H1 (cell line): Measurements from ENCODE around the gene STEAP1. TPM values are rescaled to one million over a fixed set of nuclear protein-coding genes. Genes with fewer than 3 reads are reported as not detected.

Source experiments
- CTCF ChIA-PET: fragments of 300-600 bp; sonication (Branson Sonifier 250); formaldehyde crosslinking; loops from one replicate; lab custom pipeline; 2021; ENCODE audit not compliant: partially characterized antibody; lab: Charles Lee
- POLR2A ChIA-PET: fragments of 300-600 bp; sonication (Branson Sonifier 250); formaldehyde crosslinking; loops from one replicate; lab custom pipeline; 2021; ENCODE audit warnings: inconsistent platforms; ENCODE audit not compliant: partially characterized antibody; lab: Charles Lee
- DNase-seq, 2 experiments: peaks; one replicate each; pipeline versions ENCODE4 v3.0.0 to v3.0.0-alpha.2; 2010 to 2022; ENCODE audit warnings: low spot score in 2 of 2, low read depth in 1 of 2, mixed read lengths in 1 of 2
- FAIRE-seq: peaks from 2 replicates; lab custom pipeline; 2011; peaks lifted over from hg19 to GRCh38; lab: Jason Lieb, UNC
- H2AFZ ChIP-seq: 2 replicates; pipeline ENCODE4 v1.8.1; 2012; ENCODE audit warnings: low read length, inconsistent platforms
- H2AK5ac ChIP-seq: 2 replicates; pipeline ENCODE4 v1.6.1; 2013; ENCODE audit warnings: low read depth, low read length
- H2BK120ac ChIP-seq: replicated peaks from 2 replicates; pipeline ENCODE3; 2013; ENCODE audit warnings: low read depth, low read length, inconsistent platforms
- H2BK12ac ChIP-seq: 2 replicates; pipeline ENCODE4 v1.6.1; 2013; ENCODE audit warnings: low read depth, low read length
- H2BK15ac ChIP-seq: 2 replicates; pipeline ENCODE4 v1.6.1; 2013; ENCODE audit warnings: low read length
- H2BK20ac ChIP-seq: 2 replicates; pipeline ENCODE4 v1.6.1; 2013; ENCODE audit warnings: low read length
- H2BK5ac ChIP-seq: 2 replicates; pipeline ENCODE4 v1.6.1; 2013; ENCODE audit warnings: low read depth, low read length
- H3K14ac ChIP-seq: 2 replicates; pipeline ENCODE4 v1.6.1; 2013; ENCODE audit warnings: inconsistent platforms; ENCODE audit not compliant: insufficient read length
- H3K18ac ChIP-seq: 2 replicates; pipeline ENCODE4 v1.6.1; 2013; ENCODE audit warnings: low read length; ENCODE audit errors: extremely low read depth
- H3K23ac ChIP-seq: 2 replicates; pipeline ENCODE4 v1.6.1; 2013; ENCODE audit warnings: inconsistent platforms; ENCODE audit not compliant: insufficient read length
- H3K23me2 ChIP-seq: 2 replicates; pipeline ENCODE4 v1.6.1; 2013; ENCODE audit warnings: low read depth, low read length
- H3K27ac ChIP-seq: 2 replicates; pipeline ENCODE4 v1.6.1; 2011; ENCODE audit warnings: low read depth, low read length, inconsistent platforms
- H3K27me3 ChIP-seq, 4 experiments: replicated peaks in 1 of 4; 1 replicate in 1 of 4; 2 replicates in 3 of 4; pipeline versions ENCODE4 v1.6.1 to v1.8.1; 2011 to 2013; ENCODE audit warnings: low read length in 3 of 4, mild to moderate bottlenecking in 3 of 4, inconsistent platforms in 2 of 4, mixed read lengths in 2 of 4, moderate library complexity in 1 of 4; ENCODE audit not compliant: control insufficient read depth in 3 of 4, insufficient read depth in 3 of 4; ENCODE audit errors: extremely low read depth in 1 of 4
- H3K36me3 ChIP-seq, 4 experiments: 2 replicates each; pipeline versions ENCODE4 v1.6.1 to v1.8.1; 2011 to 2013; ENCODE audit warnings: mild to moderate bottlenecking in 4 of 4, low read length in 3 of 4, moderate library complexity in 2 of 4, control low read depth in 1 of 4, inconsistent platforms in 1 of 4; ENCODE audit not compliant: insufficient read depth in 4 of 4, control insufficient read depth in 2 of 4
- H3K4ac ChIP-seq: replicated peaks from 2 replicates; pipeline ENCODE3; 2013; ENCODE audit warnings: low read length, low read depth, mixed read lengths, inconsistent platforms; ENCODE audit not compliant: insufficient read length
- H3K4me1 ChIP-seq, 4 experiments: replicated peaks in 1 of 4; 1 replicate in 1 of 4; 2 replicates in 3 of 4; pipeline versions ENCODE4 v1.6.1 to v1.8.1; 2011 to 2013; ENCODE audit warnings: low read length in 3 of 4, inconsistent platforms in 2 of 4, mixed read lengths in 1 of 4; ENCODE audit not compliant: insufficient read depth in 4 of 4, control insufficient read depth in 3 of 4
- H3K4me2 ChIP-seq, 2 experiments: 2 replicates each; pipeline versions ENCODE4 v1.6.1 to v1.8.1; 2011 to 2013; ENCODE audit warnings: low read depth in 2 of 2, low read length in 2 of 2, control low read depth in 1 of 2, inconsistent platforms in 1 of 2, mild to moderate bottlenecking in 1 of 2; ENCODE audit not compliant: insufficient read depth in 1 of 2
- H3K4me3 ChIP-seq, 4 experiments: fragments of 200-600, 300-600 bp in 1 of 4; sonication (generic), shearing (Covaris generic), sonication (Bioruptor Twin) in 1 of 4; 2 replicates each; pipeline versions ENCODE4 v1.5.1 to v1.8.1; 2011 to 2016; ENCODE audit warnings: low read length in 4 of 4, low read depth in 3 of 4, control low read depth in 2 of 4, inconsistent platforms in 2 of 4, mild to moderate bottlenecking in 2 of 4, mixed read lengths in 1 of 4, moderate library complexity in 1 of 4; ENCODE audit not compliant: insufficient read depth in 2 of 4; ENCODE audit errors: extremely low read depth in 1 of 4
- H3K56ac ChIP-seq: replicated peaks from 2 replicates; pipeline ENCODE3; 2013; ENCODE audit warnings: low read depth, mild to moderate bottlenecking, mixed read lengths, low read length, inconsistent platforms; ENCODE audit not compliant: insufficient read length
- H3K79me1 ChIP-seq: 2 replicates; pipeline ENCODE4 v1.6.1; 2013; ENCODE audit warnings: low read depth, low read length, control low read depth
- H3K79me2 ChIP-seq, 2 experiments: 2 replicates each; pipeline versions ENCODE4 v1.6.1 to v1.8.1; 2012 to 2013; ENCODE audit warnings: low read length in 2 of 2, mild to moderate bottlenecking in 2 of 2, inconsistent platforms in 1 of 2; ENCODE audit not compliant: insufficient read depth in 2 of 2, control insufficient read depth in 1 of 2
- H3K9ac ChIP-seq, 4 experiments: replicated peaks in 1 of 4; 1 replicate in 1 of 4; 2 replicates in 3 of 4; pipeline versions ENCODE4 v1.6.1 to v1.8.1; 2011 to 2013; ENCODE audit warnings: low read depth in 3 of 4, low read length in 3 of 4, control low read depth in 2 of 4, mild to moderate bottlenecking in 2 of 4, moderate library complexity in 2 of 4, inconsistent platforms in 1 of 4; ENCODE audit errors: extremely low read depth in 1 of 4
- H3K9me3 ChIP-seq, 2 experiments: 2 replicates each; pipeline versions ENCODE4 v1.6.1 to v1.8.1; 2012 to 2013; ENCODE audit warnings: mild to moderate bottlenecking in 2 of 2, moderate library complexity in 2 of 2, control low read depth in 1 of 2, inconsistent platforms in 1 of 2, low read depth in 1 of 2, low read length in 1 of 2, mixed read lengths in 1 of 2; ENCODE audit not compliant: insufficient read depth in 2 of 2
- H4K20me1 ChIP-seq, 2 experiments: replicated peaks in 1 of 2; 2 replicates each; pipeline versions ENCODE3 to v1.8.1; 2011 to 2013; ENCODE audit warnings: inconsistent platforms in 2 of 2, low read length in 2 of 2, mild to moderate bottlenecking in 1 of 2; ENCODE audit not compliant: insufficient read depth in 2 of 2, control insufficient read depth in 1 of 2
- H4K5ac ChIP-seq: 2 replicates; pipeline ENCODE4 v1.6.1; 2013; ENCODE audit warnings: low read length, low read depth, mixed read lengths, inconsistent platforms; ENCODE audit not compliant: insufficient read length
- H4K8ac ChIP-seq: 2 replicates; pipeline ENCODE4 v1.8.0; 2013; ENCODE audit warnings: mild to moderate bottlenecking, moderate library complexity, low read length, inconsistent platforms; ENCODE audit not compliant: insufficient read depth; ENCODE audit errors: extremely low read depth
- H4K91ac ChIP-seq: replicated peaks from 2 replicates; pipeline ENCODE3; 2013; ENCODE audit warnings: low read length, mixed read lengths, inconsistent platforms; ENCODE audit not compliant: insufficient read length
- KDM4A ChIP-seq: IDR thresholded peaks from one replicate; pipeline ENCODE4 v1.7.1; 2012; ENCODE audit warnings: low read depth, mild to moderate bottlenecking, moderate library complexity, low read length, inconsistent platforms; ENCODE audit not compliant: severe bottlenecking
- SIRT6 ChIP-seq: IDR thresholded peaks from one replicate; pipeline ENCODE4 v1.7.1; 2012; ENCODE audit warnings: low read length, inconsistent platforms
- polyA plus RNA-seq, 7 experiments: library from polyadenylated mRNA; depleted of rRNA in 3 of 7; stranded (reverse) in 5 of 7; unstranded in 2 of 7; fragments of >200 nt in 5 of 7; fragments of 200-250 nt in 2 of 7; gene quantifications; 1 replicate in 5 of 7; 2 replicates in 1 of 7; 4 replicates in 1 of 7; pipeline versions ENCODE4 v1.2.1 to v1.2.3, GENCODE V29; 2011 to 2013; ENCODE audit warnings: missing spikeins in 2 of 7, mixed read lengths in 2 of 7
- total RNA-seq: library from RNA; stranded (reverse); fragmentation: NEBNext Ultra II Directional; extraction: Animal tissue kit (Norgen Biotek cat#: 25700); gene quantifications from 2 replicates; pipeline ENCODE4 v1.2.1, GENCODE V29; 2021

STEAP1 gene
- total and polyA plus RNA-seq, 2 of the 8 experiments (the other 6 are each of a cell fraction or from before 2014, with no cell fraction given), result 9.2 to 9.5 TPM

DNA sequence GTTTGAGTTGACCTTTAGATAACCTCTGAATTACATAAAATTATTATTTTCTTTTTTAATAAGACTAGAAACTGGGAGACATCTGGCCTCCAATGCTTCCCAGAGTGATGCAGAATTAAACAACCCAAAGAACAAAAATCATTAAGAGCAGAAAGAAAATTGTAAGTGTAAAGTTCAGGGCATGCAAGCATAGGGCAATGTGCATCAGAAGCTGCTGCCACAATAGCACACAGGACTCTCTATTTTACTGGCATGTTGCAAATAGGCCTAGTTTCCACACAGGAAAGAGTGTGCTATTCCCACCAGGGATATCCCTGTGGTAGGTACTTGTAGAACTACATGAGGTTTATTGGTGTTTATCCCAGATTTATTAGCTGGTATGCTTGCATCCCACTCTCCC, 36.7 kb downstream of the STEAP1 start:
- POLR2A ChIA-PET, result no interaction called here
- FAIRE-seq, result no peak

More for the DNA sequence above, 36.7 kb downstream of the STEAP1 start:
- Histone ChIP-seq H3K4me1 (no peaks in the 10 kb centered on the region), H3K9ac (no peak overlapping the region), H3K4ac (no peak overlapping the region), H2BK5ac (no peak overlapping the region), H3K56ac (no peak overlapping the region), H3K9me3 (peaks cover 29 to 31% of the 10 kb centered on the region in 2 experiments), H3K23ac (no peak overlapping the region), H3K4me3 (no peak overlapping the region), H3K27ac (no peak overlapping the region), H2BK20ac (no peak overlapping the region), H3K79me1 (no peaks in the 10 kb centered on the region), H2BK120ac (no peak overlapping the region), H3K14ac (no peak overlapping the region), H4K5ac (no peak overlapping the region), H3K23me2 (no peaks in the 10 kb centered on the region), H3K27me3 (no peaks in the 10 kb centered on the region), H4K91ac (no peak overlapping the region), H4K20me1 (no peaks in the 10 kb centered on the region), H2AK5ac (no peak overlapping the region), H2AFZ (no peak overlapping the region), H3K4me2 (no peak overlapping the region), H4K8ac (no peak overlapping the region), H3K18ac (no peak overlapping the region), H3K79me2 (no peaks in the 10 kb centered on the region), H2BK15ac (no peak overlapping the region), H2BK12ac (no peak overlapping the region), H3K36me3 (no peaks in the 10 kb centered on the region)
- CTCF ChIA-PET, result no interaction called here
- TF ChIP-seq SIRT6, result no peak
- no peak for TF ChIP-seq KDM4A
- DNase-seq, result no peak
